Activated T-cell treated with anti-CD3 and anti-CD28 coated beads, Interleukin-2, amount 50 U/mL, for 72 hours (primary cell): ENCODE measurements around the gene MINDY2. TPM values are rescaled to one million over a fixed set of nuclear protein-coding genes. Genes with fewer than 3 reads are reported as not detected.

Experiments
- ATAC-seq, 2 donors: fragments of 150-1000 bp; cut with Tn5 transposase; replicated peaks in 1 of 2; 2 replicates each; pipeline ENCODE4 v1.10.0; 2021; ENCODE audit warnings: moderate library complexity in 2 of 2, mild to moderate bottlenecking in 1 of 2
- DNase-seq, 2 donors: peaks; one replicate each; pipeline ENCODE4 v3.0.0; 2021 to 2022; ENCODE audit warnings: mixed read lengths in 1 of 2
- H3K27ac Mint-ChIP-seq: one replicate; pipeline ENCODE4 v1.8.0; 2022; ENCODE audit warnings: mild to moderate bottlenecking, moderate library complexity, mixed read lengths
- H3K27me3 Mint-ChIP-seq: one replicate; pipeline ENCODE4 v1.8.0; 2022; ENCODE audit warnings: low read depth, mixed read lengths
- H3K36me3 Mint-ChIP-seq, 2 donors: one replicate each; pipeline ENCODE4 v1.8.0; 2022; ENCODE audit warnings: mixed read lengths in 2 of 2, mild to moderate bottlenecking in 1 of 2; ENCODE audit not compliant: insufficient read depth in 2 of 2
- H3K4me1 Mint-ChIP-seq: one replicate; pipeline ENCODE4 v1.8.0; 2022; ENCODE audit warnings: low read depth, mixed read lengths
- H3K4me3 Mint-ChIP-seq, 2 donors: one replicate each; pipeline ENCODE4 v1.8.0; 2022; ENCODE audit warnings: mild to moderate bottlenecking in 2 of 2, mixed read lengths in 2 of 2, moderate library complexity in 2 of 2
- H3K9me3 Mint-ChIP-seq, 2 donors: one replicate each; pipeline ENCODE4 v1.8.0; 2022; ENCODE audit warnings: mixed read lengths in 2 of 2
- total RNA-seq, 2 donors: library from RNA; stranded (reverse); gene quantifications; one replicate each; pipeline ENCODE4 v1.2.3, GENCODE V29; 2022

Gene MINDY2
- 10 to 100 TPM; 10.6 to 12.3 TPM for total RNA-seq

GRCh38 chr15:58770857-58771620, at the start of gene MINDY2:
Gene MINDY2 (plus strand): TSS chr15:58771302. CDS start chr15:58771396, 94 bp downstream.
- Mint-ChIP-seq H3K9me3 (no peaks in the 10 kb centered on the region), H3K27me3 (no peaks in the 10 kb centered on the region), H3K36me3 (peaks cover 2 to 3% of the 10 kb centered on the region in 2 donors), H3K4me1 (peaks cover 8% of the 10 kb centered on the region), H3K4me3 (no peak within 1 kb of the TSS), H3K27ac (peak within 1 kb of the TSS; percentile 82)
- ATAC-seq, result peak; percentile 97
- peak; percentile 96 to 97 for DNase-seq

GRCh38 chr15:58724466-58724865, 46.6 kb upstream of the MINDY2 start:
- H3K27me3 Mint-ChIP-seq, result no peaks in the 10 kb centered on the region
- ATAC-seq (peak; percentile 33 to 37), DNase-seq (no peak)
- no peaks in the 10 kb centered on the region for H3K9me3 Mint-ChIP-seq
- no peak overlapping the region for H3K4me3 Mint-ChIP-seq
- H3K27ac Mint-ChIP-seq, result peak overlapping the region; percentile 11
- peaks cover 30% of the 10 kb centered on the region for H3K4me1 Mint-ChIP-seq
- no peaks in the 10 kb centered on the region for H3K36me3 Mint-ChIP-seq

GRCh38 chr15:58726867-58727266, 44.2 kb upstream of the MINDY2 start:
- no peaks in the 10 kb centered on the region for H3K27me3 Mint-ChIP-seq
- no peaks in the 10 kb centered on the region for H3K9me3 Mint-ChIP-seq
- H3K4me3 Mint-ChIP-seq, result no peak overlapping the region
- no peaks in the 10 kb centered on the region for H3K36me3 Mint-ChIP-seq
- ATAC-seq (no peak), DNase-seq (no peak)
- H3K27ac Mint-ChIP-seq, result no peak overlapping the region
- H3K4me1 Mint-ChIP-seq, result peaks cover 39% of the 10 kb centered on the region

GRCh38 chr15:58731756-58732535, 39.2 kb upstream of the MINDY2 start:
- H3K9me3 Mint-ChIP-seq, result no peaks in the 10 kb centered on the region
- DNase-seq (no peak), ATAC-seq (no peak)
- H3K27ac Mint-ChIP-seq, result no peak overlapping the region
- no peak overlapping the region for H3K4me3 Mint-ChIP-seq
- no peaks in the 10 kb centered on the region for H3K27me3 Mint-ChIP-seq
- H3K36me3 Mint-ChIP-seq, result peaks cover 0 to 1% of the 10 kb centered on the region in 2 donors
- peaks cover 51% of the 10 kb centered on the region for H3K4me1 Mint-ChIP-seq

GRCh38 chr15:58732625-58733363, 38.3 kb upstream of the MINDY2 start:
- DNase-seq (no peak), ATAC-seq (no peak)
- H3K4me1 Mint-ChIP-seq, result peaks cover 59% of the 10 kb centered on the region
- no peaks in the 10 kb centered on the region for H3K27me3 Mint-ChIP-seq
- H3K36me3 Mint-ChIP-seq, result peaks cover 0 to 1% of the 10 kb centered on the region in 2 donors
- H3K9me3 Mint-ChIP-seq, result no peaks in the 10 kb centered on the region
- no peak overlapping the region for H3K4me3 Mint-ChIP-seq
- H3K27ac Mint-ChIP-seq, result no peak overlapping the region

- Mint-ChIP-seq H3K27me3 (no peaks in the 10 kb centered on the region), H3K27ac (no peak overlapping the region), H3K4me3 (no peak overlapping the region), H3K9me3 (no peaks in the 10 kb centered on the region), H3K36me3 (peaks cover 0 to 1% of the 10 kb centered on the region in 2 donors), H3K4me1 (peaks cover 73% of the 10 kb centered on the region)
- no peak for ATAC-seq
- no peak for DNase-seq
Observed at GRCh38 chr15:58734859-58735258, 36.2 kb upstream of the MINDY2 start.

GRCh38 chr15:58736018-58736643, 35.0 kb upstream of the MINDY2 start:
- peaks cover 0 to 1% of the 10 kb centered on the region in 2 donors for H3K36me3 Mint-ChIP-seq
- DNase-seq, result no peak

GRCh38 chr15:58737298-58737697, 33.8 kb upstream of the MINDY2 start:
- DNase-seq (no peak), ATAC-seq (no peak)
- Mint-ChIP-seq H3K4me1 (peaks cover 68% of the 10 kb centered on the region), H3K9me3 (no peaks in the 10 kb centered on the region), H3K4me3 (no peak overlapping the region), H3K27me3 (no peaks in the 10 kb centered on the region), H3K27ac (no peak overlapping the region), H3K36me3 (peaks cover 0 to 1% of the 10 kb centered on the region in 2 donors)

More at GRCh38 chr15:58736018-58736643, 35.0 kb upstream of the MINDY2 start:
- Mint-ChIP-seq H3K9me3 (no peaks in the 10 kb centered on the region), H3K4me1 (peaks cover 68% of the 10 kb centered on the region), H3K27ac (no peak overlapping the region), H3K27me3 (no peaks in the 10 kb centered on the region), H3K4me3 (no peak overlapping the region)
- no peak for ATAC-seq

GRCh38 chr15:58738046-58738707, 32.9 kb upstream of the MINDY2 start:
- Mint-ChIP-seq H3K4me3 (peak overlapping the region in 1 of 2 donors; percentile 63), H3K27ac (peak overlapping the region; percentile 81), H3K9me3 (no peaks in the 10 kb centered on the region), H3K36me3 (peaks cover 0 to 1% of the 10 kb centered on the region in 2 donors), H3K27me3 (no peaks in the 10 kb centered on the region), H3K4me1 (peaks cover 69% of the 10 kb centered on the region)
- no peak for DNase-seq
- ATAC-seq, result peak; percentile 47 to 51

- H3K4me3 Mint-ChIP-seq, result no peak overlapping the region
- H3K9me3 Mint-ChIP-seq, result no peaks in the 10 kb centered on the region
- H3K4me1 Mint-ChIP-seq, result peaks cover 78% of the 10 kb centered on the region
- no peaks in the 10 kb centered on the region for H3K27me3 Mint-ChIP-seq
- peaks cover 2% of the 10 kb centered on the region in 2 donors for H3K36me3 Mint-ChIP-seq
- no peak for ATAC-seq
- no peak for DNase-seq
- no peak overlapping the region for H3K27ac Mint-ChIP-seq
Observed at GRCh38 chr15:58740436-58740835, 30.7 kb upstream of the MINDY2 start.

- H3K4me1 Mint-ChIP-seq, result peaks cover 79% of the 10 kb centered on the region
- H3K9me3 Mint-ChIP-seq, result no peaks in the 10 kb centered on the region
- ATAC-seq (no peak), DNase-seq (no peak)
- H3K36me3 Mint-ChIP-seq, result peaks cover 2% of the 10 kb centered on the region in 2 donors
- H3K27me3 Mint-ChIP-seq, result no peaks in the 10 kb centered on the region
- H3K4me3 Mint-ChIP-seq, result no peak overlapping the region
- H3K27ac Mint-ChIP-seq, result no peak overlapping the region
Observed at GRCh38 chr15:58741032-58741431, 30.1 kb upstream of the MINDY2 start.
